Epithelial cell of prostate (primary cell): ENCODE results near the gene RARRES2.
"Not testable (repeated sequence)": the region's sequence is repeated elsewhere in the genome, so short reads cannot be mapped to it uniquely, and the experiment has no call there.

ENCODE experiments used
- DNase-seq: peaks from one replicate; pipeline ENCODE4 v3.0.0-alpha.2; 2011; ENCODE audit warnings: low read depth, low spot score
- H3K27ac ChIP-seq: fragments of 450-650 bp; 2 replicates; pipeline ENCODE4 v1.5.1; 2017; ENCODE audit warnings: mild to moderate bottlenecking

Gene RARRES2

DNA sequence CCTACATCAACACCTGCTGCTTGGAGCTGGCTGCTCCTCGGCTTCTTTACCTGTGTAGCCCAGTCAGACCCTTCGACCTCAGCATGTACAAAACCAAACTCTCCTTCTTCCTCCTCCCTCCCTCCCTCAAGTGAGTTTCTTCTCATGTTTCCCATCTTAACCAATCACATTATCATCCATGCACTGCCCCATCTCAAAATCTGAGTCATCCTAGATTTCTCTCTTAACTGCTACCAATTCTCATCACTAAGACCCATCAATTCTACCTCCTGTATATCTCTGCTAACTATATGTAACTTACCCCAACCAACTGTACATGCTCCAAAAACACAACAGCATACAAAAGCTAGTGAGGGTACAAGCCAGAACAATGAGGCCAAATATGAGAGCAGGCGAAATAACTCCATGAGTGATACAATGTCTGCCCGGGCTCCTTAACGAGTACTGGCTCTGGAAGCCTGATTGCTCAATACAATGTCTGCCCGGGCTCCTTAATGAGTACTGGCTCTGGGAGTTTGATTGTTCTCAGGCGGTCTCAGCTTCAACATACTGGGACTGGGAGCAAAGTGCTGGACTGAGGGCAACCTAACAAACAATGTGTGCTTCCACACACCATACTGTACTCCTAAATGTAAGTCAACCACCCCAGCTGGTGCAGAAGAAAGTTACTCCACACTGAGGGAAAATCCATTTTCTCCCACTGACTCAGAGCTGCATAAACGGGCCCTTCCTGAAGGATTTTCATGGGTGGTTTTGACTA lies 36.8 kb downstream of the RARRES2 start:
- not testable (repeated sequence) for DNase-seq, H3K27ac ChIP-seq

DNA sequence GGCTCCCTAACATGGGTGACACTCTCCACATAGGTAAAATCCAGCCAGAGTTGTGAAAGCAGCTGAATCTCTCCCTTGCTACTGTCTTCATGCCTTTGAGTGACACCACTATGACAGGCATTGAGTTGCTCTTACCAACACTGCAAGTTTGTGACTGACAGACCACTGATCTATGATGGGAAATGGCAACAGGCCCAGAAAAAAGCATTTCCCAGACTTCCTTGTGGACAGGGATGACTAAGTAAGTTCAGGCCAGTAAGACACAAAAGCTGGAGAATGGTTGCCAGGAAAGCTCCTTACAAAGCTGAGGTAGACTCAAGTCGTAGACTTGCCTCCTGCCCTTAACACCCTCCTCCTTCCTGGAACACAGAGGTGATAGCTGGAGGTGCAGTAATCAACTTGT lies 38.5 kb downstream of the RARRES2 start:
- DNase-seq: peak; percentile 24
- not testable (repeated sequence) for H3K27ac ChIP-seq

- not testable (repeated sequence) for DNase-seq, H3K27ac ChIP-seq
Observed at GRCh38 chr7:150297978-150298377, 43.5 kb downstream of the RARRES2 start.

GRCh38 chr7:150296802-150297201 lies 44.6 kb downstream of the RARRES2 start:
- not testable (repeated sequence) for DNase-seq, H3K27ac ChIP-seq

GRCh38 chr7:150295614-150296013 lies 45.8 kb downstream of the RARRES2 start:
- DNase-seq, H3K27ac ChIP-seq: not testable (repeated sequence)

DNA sequence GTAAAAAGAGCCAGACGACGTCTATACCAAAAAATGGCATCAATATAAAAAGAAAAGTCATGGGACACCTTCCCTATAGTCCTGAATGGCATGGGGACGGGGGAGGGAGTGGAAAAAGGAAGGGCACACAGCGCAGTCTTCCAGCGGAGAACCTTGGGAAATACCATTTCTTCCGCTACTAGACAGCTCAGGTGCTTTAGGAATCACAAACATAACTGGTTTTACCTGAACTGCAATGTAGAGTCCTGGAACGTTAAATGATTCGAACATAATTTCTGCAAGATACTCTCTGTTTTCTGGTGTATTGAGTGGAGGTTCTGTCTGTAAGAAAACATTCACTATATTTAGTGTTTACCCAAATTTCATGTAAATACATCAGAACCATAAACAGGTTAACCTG lies 46.4 kb downstream of the RARRES2 start:
- H3K27ac ChIP-seq, DNase-seq: not testable (repeated sequence)

DNA sequence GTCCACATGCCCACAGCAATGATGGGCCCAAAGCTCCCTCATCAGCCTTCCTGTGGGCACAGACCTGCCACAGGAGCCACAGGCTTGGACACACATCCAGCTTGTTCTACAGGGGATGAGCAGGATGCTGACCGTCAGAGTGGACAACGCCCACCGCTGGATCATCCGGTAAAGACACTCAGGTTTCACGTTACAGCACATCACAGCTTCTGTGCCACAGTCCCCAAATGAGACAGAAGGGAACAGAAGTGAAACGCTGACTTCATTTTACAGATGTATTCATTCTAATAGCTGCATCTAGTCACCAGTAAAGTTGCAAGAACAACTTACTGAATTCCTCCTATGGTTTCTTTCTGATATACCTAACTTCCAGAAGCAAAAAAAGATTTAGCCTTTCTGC lies 51.1 kb downstream of the RARRES2 start:
- H3K27ac ChIP-seq, DNase-seq: not testable (repeated sequence)

DNA sequence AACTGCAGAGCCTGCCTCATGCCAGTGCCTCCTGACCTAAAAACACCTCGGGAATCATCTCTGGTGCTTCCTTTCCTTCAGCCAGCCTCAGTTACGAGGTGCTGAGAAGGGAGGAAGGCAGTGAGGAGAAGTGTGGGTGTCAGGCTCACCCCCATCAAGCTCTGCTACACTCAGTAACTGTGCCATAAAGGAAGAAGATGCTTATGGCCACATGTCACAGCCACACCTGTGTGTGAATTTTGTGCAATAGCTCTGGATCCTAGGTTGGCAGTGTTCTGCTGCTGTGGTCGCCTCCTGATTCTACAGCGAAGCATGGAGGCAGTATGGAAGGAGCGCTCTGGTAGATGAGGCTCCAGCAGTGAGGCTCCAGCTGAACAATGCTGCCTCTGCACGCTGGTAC lies 52.6 kb downstream of the RARRES2 start:
- DNase-seq, H3K27ac ChIP-seq: not testable (repeated sequence)
